ENCODE data around the gene LYPD6. TPM values are rescaled to one million over a fixed set of nuclear protein-coding genes. Genes with fewer than 3 reads are reported as not detected.

LYPD6 gene
- total and polyA plus RNA-seq, 8 donors = 0.91 to 3.1 (median 1.7) TPM

- Histone ChIP-seq H3K36me3 (peaks cover 0 to 3% (median 0%) of the 10 kb centered on the region in 3 donors), H3K4me1 (no peaks in the 10 kb centered on the region), H3K27ac (no peak overlapping the region), H3K27me3 (no peaks in the 10 kb centered on the region), H3K9me3 (no peaks in the 10 kb centered on the region), H3K4me3 (no peak overlapping the region)
- WGBS, 2 donors = 84 to 92% methylated on average over 4 of the region's 4 CpGs
- no peak for TF ChIP-seq CTCF (IDR thresholded peaks at IDR 0.05)
- intact Hi-C loops (cut with DNase I) = no loop called here
- ATAC-seq (no peak), FAIRE-seq (no peak), DNase-seq (no peak)
Measured at GRCh38 chr2:149468636-149469035, 138.2 kb downstream of the LYPD6 start.

- no peak overlapping the region for H3K4me3 ChIP-seq
- WGBS, 2 donors = 64 to 70% methylated on average over 7 of the region's 7 CpGs
- DNase-seq = no peak
- H3K9me3 ChIP-seq = no peaks in the 10 kb centered on the region
- no peaks in the 10 kb centered on the region for H3K27me3 ChIP-seq
- no peak for ATAC-seq
- H3K4me1 ChIP-seq = no peaks in the 10 kb centered on the region
- no peak for TF ChIP-seq CTCF (IDR thresholded peaks at IDR 0.05)
- H3K27ac ChIP-seq = no peak overlapping the region
- H3K36me3 ChIP-seq = peaks cover 0 to 3% (median 0%) of the 10 kb centered on the region in 3 donors
- no peak for FAIRE-seq
- intact Hi-C loops (cut with DNase I) = no loop called here
Measured at GRCh38 chr2:149470046-149470445, 139.7 kb downstream of the LYPD6 start.

GRCh38 chr2:149472413-149472812, 142.0 kb downstream of the LYPD6 start:
- peaks cover 0 to 3% (median 0%) of the 10 kb centered on the region in 3 donors for H3K36me3 ChIP-seq
- H3K4me3 ChIP-seq = no peak overlapping the region
- no peaks in the 10 kb centered on the region for H3K27me3 ChIP-seq
- no peak for TF ChIP-seq CTCF (IDR thresholded peaks at IDR 0.05)
- H3K9me3 ChIP-seq = no peaks in the 10 kb centered on the region
- no peak for FAIRE-seq
- DNase-seq = no peak
- intact Hi-C loops (cut with DNase I) = no loop called here
- 83 to 96% methylated on average over 2 of the region's 2 CpGs for WGBS, 2 donors
- ATAC-seq = no peak
- H3K27ac ChIP-seq = no peak overlapping the region
- no peaks in the 10 kb centered on the region for H3K4me1 ChIP-seq

- Histone ChIP-seq H3K9me3 (no peaks in the 10 kb centered on the region), H3K27me3 (no peaks in the 10 kb centered on the region), H3K4me3 (no peak overlapping the region), H3K36me3 (peaks cover 0 to 3% (median 0%) of the 10 kb centered on the region in 3 donors), H3K4me1 (no peaks in the 10 kb centered on the region), H3K27ac (no peak overlapping the region)
- DNase-seq (no peak), ATAC-seq (no peak), FAIRE-seq (no peak)
- TF ChIP-seq CTCF (IDR thresholded peaks at IDR 0.05) = no peak
- WGBS, 2 donors = 83 to 88% methylated on average over 1 of the region's 1 CpG
- intact Hi-C loops (cut with DNase I) = no loop called here
Measured at GRCh38 chr2:149473068-149473467, 142.7 kb downstream of the LYPD6 start.

- no peak for TF ChIP-seq CTCF (IDR thresholded peaks at IDR 0.05)
- Histone ChIP-seq H3K36me3 (peaks cover 0 to 3% (median 0%) of the 10 kb centered on the region in 3 donors), H3K9me3 (no peaks in the 10 kb centered on the region), H3K27me3 (no peaks in the 10 kb centered on the region), H3K27ac (no peak overlapping the region), H3K4me3 (no peak overlapping the region), H3K4me1 (no peaks in the 10 kb centered on the region)
- ATAC-seq (no peak), FAIRE-seq (no peak), DNase-seq (no peak)
- intact Hi-C loops (cut with DNase I) = no loop called here
Measured at GRCh38 chr2:149473521-149473920, 143.1 kb downstream of the LYPD6 start.
